Tibial nerve (tissue), 3 donors: Measurements from ENCODE around the gene OSBPL10.

Experiments
- CTCF ChIP-seq, 5 experiments: fragments of 200-600 bp in 3 of 5; fragments of 450-650 bp in 2 of 5; sonication (generic) in 3 of 5; IDR thresholded peaks; one replicate each; pipeline ENCODE4 v1.5.1; 2016 to 2019; ENCODE audit warnings: antibody characterized with exemption in 5 of 5, mild to moderate bottlenecking in 3 of 5, moderate library complexity in 2 of 5
- POLR2A ChIP-seq, 2 donors: fragments of 450-650 bp; IDR thresholded peaks; one replicate each; pipeline ENCODE4 v1.6.1; 2017; ENCODE audit warnings: antibody characterized with exemption in 2 of 2, mild to moderate bottlenecking in 2 of 2, moderate library complexity in 2 of 2

- TF ChIP-seq CTCF (IDR thresholded peaks at IDR 0.05) (no peak), POLR2A (IDR thresholded peaks at IDR 0.05) (no peak)
Measured at GRCh38 chr3:31840252-31840651, 140.8 kb downstream of the OSBPL10 start.
